ENCODE data around the gene COL26A1. TPM values are rescaled to one million over a fixed set of nuclear protein-coding genes. Genes with fewer than 3 reads are reported as not detected.

The COL26A1 gene
- total RNA-seq, 1 experiment from 2014 or later: not detected

DNA sequence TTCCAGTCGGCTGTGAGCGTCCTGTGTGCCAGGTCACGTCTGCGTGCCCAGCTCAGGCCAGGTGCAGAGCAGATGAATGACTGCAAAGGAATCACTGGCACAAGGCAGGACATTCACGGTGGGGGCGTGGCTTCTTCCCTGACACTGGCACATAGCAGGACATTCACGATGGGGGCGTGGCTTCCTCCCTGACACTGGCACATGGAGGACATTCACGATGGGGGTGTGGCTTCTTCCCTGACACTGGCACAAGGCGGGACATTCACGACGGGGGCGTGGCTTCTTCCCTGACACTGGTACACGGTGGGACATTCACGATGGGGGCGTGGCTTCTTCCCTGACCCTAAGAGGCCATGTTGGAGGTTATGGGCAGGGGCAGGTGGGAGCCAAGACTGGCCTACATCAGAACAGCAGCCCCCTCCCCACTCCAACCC is 202.1 kb downstream of the COL26A1 start:
- Histone ChIP-seq H3K27ac (ENCODE audit: low read length) (no peak overlapping the region), H3K27me3 (ENCODE audit: low read length) (no peaks in the 10 kb centered on the region), H3K4me2 (ENCODE audit: low read depth, low read length, poor library complexity, severe bottlenecking) (no peak overlapping the region), H3K9ac (ENCODE audit: low read length) (no peak overlapping the region), H3K9me3 (ENCODE audit: low read length) (no peaks in the 10 kb centered on the region), H3K4me3 (ENCODE audit: low read length) (no peak overlapping the region), H2AFZ (ENCODE audit: low read length) (no peak overlapping the region), H3K79me2 (ENCODE audit: low read length) (no peaks in the 10 kb centered on the region), H3K4me1 (ENCODE audit: low read length) (no peaks in the 10 kb centered on the region), H4K20me1 (ENCODE audit: insufficient read depth, low read depth, low read length) (no peaks in the 10 kb centered on the region), H3K9me2 (replicated peaks; ENCODE audit: insufficient read depth, low read length) (no peaks in the 10 kb centered on the region), H3K36me3 (ENCODE audit: insufficient read depth, low read length) (no peaks in the 10 kb centered on the region)
- DNase-seq: peak; percentile 71

- no peaks in the 10 kb centered on the region for H3K9me3 ChIP-seq (ENCODE audit: low read length)
- H3K9me2 ChIP-seq (replicated peaks; ENCODE audit: insufficient read depth, low read length): no peaks in the 10 kb centered on the region
- H4K20me1 ChIP-seq (ENCODE audit: insufficient read depth, low read depth, low read length): no peaks in the 10 kb centered on the region
- no peak overlapping the region for H3K9ac ChIP-seq (ENCODE audit: low read length)
- H3K4me2 ChIP-seq (ENCODE audit: low read depth, low read length, poor library complexity, severe bottlenecking): no peak overlapping the region
- H3K27me3 ChIP-seq (ENCODE audit: low read length): no peaks in the 10 kb centered on the region
- H3K4me3 ChIP-seq (ENCODE audit: low read length): no peak overlapping the region
- no peaks in the 10 kb centered on the region for H3K4me1 ChIP-seq (ENCODE audit: low read length)
- H2AFZ ChIP-seq (ENCODE audit: low read length): no peak overlapping the region
- no peak for DNase-seq
- H3K79me2 ChIP-seq (ENCODE audit: low read length): no peaks in the 10 kb centered on the region
- no peaks in the 10 kb centered on the region for H3K36me3 ChIP-seq (ENCODE audit: insufficient read depth, low read length)
- H3K27ac ChIP-seq (ENCODE audit: low read length): no peak overlapping the region
Observed at GRCh38 chr7:101565601-101566209, 203.0 kb downstream of the COL26A1 start.

DNA sequence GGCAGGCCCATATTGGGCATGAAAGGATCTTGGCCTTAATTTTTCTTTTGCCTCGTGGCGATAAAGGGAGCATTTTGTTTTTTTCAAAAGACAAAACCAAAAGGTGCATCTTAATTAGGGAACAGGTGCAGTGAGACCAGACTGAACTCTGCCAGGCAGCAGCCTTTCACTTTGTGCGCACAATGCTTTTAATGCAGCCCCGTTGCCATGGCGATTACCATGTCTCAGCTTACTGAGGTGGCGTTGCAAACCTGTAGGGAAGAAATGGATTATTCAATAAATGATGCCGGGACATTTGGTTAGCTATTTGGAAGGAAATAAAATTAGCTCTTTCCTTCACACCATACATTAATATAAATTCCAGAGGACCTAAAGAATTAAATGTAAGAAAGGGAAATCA is 204.6 kb downstream of the COL26A1 start:
- Histone ChIP-seq H4K20me1 (ENCODE audit: insufficient read depth, low read depth, low read length) (no peaks in the 10 kb centered on the region), H3K9me2 (replicated peaks; ENCODE audit: insufficient read depth, low read length) (no peaks in the 10 kb centered on the region), H2AFZ (ENCODE audit: low read length) (no peak overlapping the region), H3K4me3 (ENCODE audit: low read length) (no peak overlapping the region), H3K36me3 (ENCODE audit: insufficient read depth, low read length) (no peaks in the 10 kb centered on the region), H3K27ac (ENCODE audit: low read length) (no peak overlapping the region), H3K4me1 (ENCODE audit: low read length) (no peaks in the 10 kb centered on the region), H3K27me3 (ENCODE audit: low read length) (no peaks in the 10 kb centered on the region), H3K79me2 (ENCODE audit: low read length) (no peaks in the 10 kb centered on the region), H3K9ac (ENCODE audit: low read length) (no peak overlapping the region), H3K9me3 (ENCODE audit: low read length) (no peaks in the 10 kb centered on the region), H3K4me2 (ENCODE audit: low read depth, low read length, poor library complexity, severe bottlenecking) (no peak overlapping the region)
- no peak for DNase-seq

DNA sequence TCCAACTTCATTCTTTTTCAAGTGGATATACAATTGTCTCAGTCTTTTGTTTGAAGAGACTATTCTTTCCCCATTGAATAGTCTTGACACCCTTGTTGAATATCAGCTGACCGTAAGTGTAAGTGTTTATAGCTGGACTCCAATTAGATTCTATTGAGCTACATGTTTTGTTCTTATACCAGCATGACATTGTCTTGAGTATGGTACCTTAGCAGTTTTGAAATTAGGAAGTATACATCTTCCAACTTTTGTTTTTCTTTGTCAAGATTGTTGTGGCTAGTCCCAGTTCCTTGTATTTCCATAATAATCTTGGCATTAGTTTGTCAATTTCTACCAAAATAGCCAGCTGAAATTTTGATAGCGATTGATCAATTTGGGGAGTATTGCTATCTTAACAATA is 209.5 kb downstream of the COL26A1 start:
- Histone ChIP-seq H3K9me3 (ENCODE audit: low read length) (peaks cover 11% of the 10 kb centered on the region), H3K27ac (ENCODE audit: low read length) (no peak overlapping the region), H3K4me3 (ENCODE audit: low read length) (no peak overlapping the region), H3K4me1 (ENCODE audit: low read length) (peaks cover 11% of the 10 kb centered on the region), H3K36me3 (ENCODE audit: insufficient read depth, low read length) (no peaks in the 10 kb centered on the region), H3K4me2 (ENCODE audit: low read depth, low read length, poor library complexity, severe bottlenecking) (no peak overlapping the region), H3K27me3 (ENCODE audit: low read length) (peaks cover 7% of the 10 kb centered on the region; the same call in 1 of the 2 replicates), H4K20me1 (ENCODE audit: insufficient read depth, low read depth, low read length) (no peaks in the 10 kb centered on the region), H3K9me2 (replicated peaks; ENCODE audit: insufficient read depth, low read length) (no peaks in the 10 kb centered on the region), H3K79me2 (ENCODE audit: low read length) (no peaks in the 10 kb centered on the region), H3K9ac (ENCODE audit: low read length) (no peak overlapping the region), H2AFZ (ENCODE audit: low read length) (no peak overlapping the region)
- DNase-seq: peak; percentile 27

- Histone ChIP-seq H4K20me1 (ENCODE audit: insufficient read depth, low read depth, low read length) (no peaks in the 10 kb centered on the region), H3K9me3 (ENCODE audit: low read length) (peaks cover 11% of the 10 kb centered on the region), H3K27ac (ENCODE audit: low read length) (no peak overlapping the region), H3K27me3 (ENCODE audit: low read length) (peaks cover 7% of the 10 kb centered on the region; the same call in 1 of the 2 replicates), H3K79me2 (ENCODE audit: low read length) (no peaks in the 10 kb centered on the region), H3K36me3 (ENCODE audit: insufficient read depth, low read length) (no peaks in the 10 kb centered on the region), H3K4me3 (ENCODE audit: low read length) (no peak overlapping the region), H2AFZ (ENCODE audit: low read length) (no peak overlapping the region), H3K4me2 (ENCODE audit: low read depth, low read length, poor library complexity, severe bottlenecking) (peak overlapping the region; percentile 15), H3K4me1 (ENCODE audit: low read length) (peaks cover 11% of the 10 kb centered on the region), H3K9ac (ENCODE audit: low read length) (no peak overlapping the region), H3K9me2 (replicated peaks; ENCODE audit: insufficient read depth, low read length) (no peaks in the 10 kb centered on the region)
- peak; percentile 59 for DNase-seq
Observed at GRCh38 chr7:101575168-101575567, 212.5 kb downstream of the COL26A1 start.

GRCh38 chr7:101575721-101576120 is 213.0 kb downstream of the COL26A1 start:
- Histone ChIP-seq H3K4me3 (ENCODE audit: low read length) (no peak overlapping the region), H3K9me3 (ENCODE audit: low read length) (peaks cover 11% of the 10 kb centered on the region), H3K9me2 (replicated peaks; ENCODE audit: insufficient read depth, low read length) (no peaks in the 10 kb centered on the region), H3K27me3 (ENCODE audit: low read length) (peaks cover 7% of the 10 kb centered on the region; the same call in 1 of the 2 replicates), H3K4me2 (ENCODE audit: low read depth, low read length, poor library complexity, severe bottlenecking) (peak overlapping the region; percentile 15), H3K9ac (ENCODE audit: low read length) (no peak overlapping the region), H2AFZ (ENCODE audit: low read length) (no peak overlapping the region), H3K4me1 (ENCODE audit: low read length) (peaks cover 11% of the 10 kb centered on the region), H3K27ac (ENCODE audit: low read length) (no peak overlapping the region), H3K36me3 (ENCODE audit: insufficient read depth, low read length) (no peaks in the 10 kb centered on the region), H3K79me2 (ENCODE audit: low read length) (no peaks in the 10 kb centered on the region), H4K20me1 (ENCODE audit: insufficient read depth, low read depth, low read length) (no peaks in the 10 kb centered on the region)
- peak; percentile 35 for DNase-seq

- Histone ChIP-seq H3K27ac (ENCODE audit: low read length) (no peak overlapping the region), H2AFZ (ENCODE audit: low read length) (no peak overlapping the region), H3K9ac (ENCODE audit: low read length) (no peak overlapping the region), H3K79me2 (ENCODE audit: low read length) (no peaks in the 10 kb centered on the region), H3K4me2 (ENCODE audit: low read depth, low read length, poor library complexity, severe bottlenecking) (no peak overlapping the region), H4K20me1 (ENCODE audit: insufficient read depth, low read depth, low read length) (no peaks in the 10 kb centered on the region), H3K27me3 (ENCODE audit: low read length) (peaks cover 7% of the 10 kb centered on the region; the same call in 1 of the 2 replicates), H3K9me2 (replicated peaks; ENCODE audit: insufficient read depth, low read length) (no peaks in the 10 kb centered on the region), H3K4me1 (ENCODE audit: low read length) (peaks cover 11% of the 10 kb centered on the region), H3K4me3 (ENCODE audit: low read length) (no peak overlapping the region), H3K9me3 (ENCODE audit: low read length) (peaks cover 11% of the 10 kb centered on the region), H3K36me3 (ENCODE audit: insufficient read depth, low read length) (no peaks in the 10 kb centered on the region)
- DNase-seq: no peak
Observed at GRCh38 chr7:101576998-101577397, 214.3 kb downstream of the COL26A1 start.

GRCh38 chr7:101578552-101578951 is 215.9 kb downstream of the COL26A1 start:
- no peaks in the 10 kb centered on the region for H4K20me1 ChIP-seq (ENCODE audit: insufficient read depth, low read depth, low read length)
- peaks cover 6% of the 10 kb centered on the region for H3K9me3 ChIP-seq (ENCODE audit: low read length)
- peaks cover 2% of the 10 kb centered on the region; the same call in 1 of the 2 replicates for H3K27me3 ChIP-seq (ENCODE audit: low read length)
- no peak overlapping the region for H2AFZ ChIP-seq (ENCODE audit: low read length)
- DNase-seq: no peak
- peaks cover 11% of the 10 kb centered on the region for H3K4me1 ChIP-seq (ENCODE audit: low read length)
- H3K4me3 ChIP-seq (ENCODE audit: low read length): no peak overlapping the region
- H3K4me2 ChIP-seq (ENCODE audit: low read depth, low read length, poor library complexity, severe bottlenecking): no peak overlapping the region
- H3K36me3 ChIP-seq (ENCODE audit: insufficient read depth, low read length): no peaks in the 10 kb centered on the region
- H3K27ac ChIP-seq (ENCODE audit: low read length): no peak overlapping the region
- H3K9me2 ChIP-seq (replicated peaks; ENCODE audit: insufficient read depth, low read length): no peaks in the 10 kb centered on the region
- no peaks in the 10 kb centered on the region for H3K79me2 ChIP-seq (ENCODE audit: low read length)
- H3K9ac ChIP-seq (ENCODE audit: low read length): no peak overlapping the region

Measured in Karpas-422 (cell line).